ENCODE results near the gene MC4R. TPM values are rescaled to one million over a fixed set of nuclear protein-coding genes. Genes with fewer than 3 reads are reported as not detected.
A peak's percentile ranks its signal among the peaks of the same experiment; 100 is the strongest.

The MC4R gene
- total and polyA plus RNA-seq, 2 donors (not counting 1 experiment from before 2014, with no cell fraction given): not detected

GRCh38 chr18:60350941-60351340 lies 21.6 kb downstream of the MC4R start:
- no peaks in the 10 kb centered on the region for H3K79me2 ChIP-seq (ENCODE audit: control insufficient read depth, insufficient read depth, low read length)
- H3K27ac ChIP-seq (ENCODE audit: insufficient read depth, low read length): no peak overlapping the region
- no peak overlapping the region for H3K9ac ChIP-seq (ENCODE audit: insufficient read depth, low read length)
- H3K4me3 ChIP-seq (replicated peaks in 1 of 4; ENCODE audit: control extremely low read depth in 1 of 4, insufficient read depth in 1 of 4, low read depth in 3 of 4, low read length in 4 of 4): no peak overlapping the region
- no peaks in the 10 kb centered on the region for H3K9me3 ChIP-seq (ENCODE audit: control insufficient read depth, insufficient read depth, low read depth, low read length)
- H3K36me3 ChIP-seq (ENCODE audit: control insufficient read depth, insufficient read depth, low read length): no peaks in the 10 kb centered on the region
- no peaks in the 10 kb centered on the region for H3K4me1 ChIP-seq (ENCODE audit: control insufficient read depth, extremely low read depth, insufficient read depth, low read length)
- DNase-seq (ENCODE audit: low read depth in 2 of 2): no peak
- TF ChIP-seq CTCF (conservative IDR thresholded peaks at IDR 0.05 in 1 of 2, IDR thresholded peaks at IDR 0.05 in 1 of 2; ENCODE audit: low read depth in 1 of 2, low read length in 2 of 2) (no peak), EZH2 (IDR thresholded peaks at IDR 0.05; ENCODE audit: low read length, missing control alignments) (no peak)
- no peak overlapping the region for H3K4me2 ChIP-seq (ENCODE audit: extremely low read depth, insufficient read depth, low read length)
- H3K27me3 ChIP-seq (ENCODE audit: control insufficient read depth, insufficient read depth, low read length): no peaks in the 10 kb centered on the region
- no peak overlapping the region for H2AFZ ChIP-seq (ENCODE audit: low read length)
- H4K20me1 ChIP-seq (ENCODE audit: control insufficient read depth, extremely low read depth, insufficient read depth, low read length): no peaks in the 10 kb centered on the region

GRCh38 chr18:60350150-60350549 lies 22.4 kb downstream of the MC4R start:
- no peaks in the 10 kb centered on the region for H3K27me3 ChIP-seq (ENCODE audit: control insufficient read depth, insufficient read depth, low read length)
- H3K4me2 ChIP-seq (ENCODE audit: extremely low read depth, insufficient read depth, low read length): no peak overlapping the region
- H3K9me3 ChIP-seq (ENCODE audit: control insufficient read depth, insufficient read depth, low read depth, low read length): no peaks in the 10 kb centered on the region
- H3K4me3 ChIP-seq (replicated peaks in 1 of 4; ENCODE audit: control extremely low read depth in 1 of 4, insufficient read depth in 1 of 4, low read depth in 3 of 4, low read length in 4 of 4): no peak overlapping the region
- TF ChIP-seq CTCF (conservative IDR thresholded peaks at IDR 0.05 in 1 of 2, IDR thresholded peaks at IDR 0.05 in 1 of 2; ENCODE audit: low read depth in 1 of 2, low read length in 2 of 2) (no peak), EZH2 (IDR thresholded peaks at IDR 0.05; ENCODE audit: low read length, missing control alignments) (no peak)
- no peak for DNase-seq (ENCODE audit: low read depth in 2 of 2)
- no peaks in the 10 kb centered on the region for H3K79me2 ChIP-seq (ENCODE audit: control insufficient read depth, insufficient read depth, low read length)
- H3K4me1 ChIP-seq (ENCODE audit: control insufficient read depth, extremely low read depth, insufficient read depth, low read length): no peaks in the 10 kb centered on the region
- H2AFZ ChIP-seq (ENCODE audit: low read length): no peak overlapping the region
- no peaks in the 10 kb centered on the region for H4K20me1 ChIP-seq (ENCODE audit: control insufficient read depth, extremely low read depth, insufficient read depth, low read length)
- no peak overlapping the region for H3K9ac ChIP-seq (ENCODE audit: insufficient read depth, low read length)
- H3K36me3 ChIP-seq (ENCODE audit: control insufficient read depth, insufficient read depth, low read length): no peaks in the 10 kb centered on the region
- H3K27ac ChIP-seq (ENCODE audit: insufficient read depth, low read length): no peak overlapping the region

- no peak overlapping the region for H3K27ac ChIP-seq (ENCODE audit: insufficient read depth, low read length)
- no peaks in the 10 kb centered on the region for H3K9me3 ChIP-seq (ENCODE audit: control insufficient read depth, insufficient read depth, low read depth, low read length)
- no peak overlapping the region for H3K4me3 ChIP-seq (replicated peaks in 1 of 4; ENCODE audit: control extremely low read depth in 1 of 4, insufficient read depth in 1 of 4, low read depth in 3 of 4, low read length in 4 of 4)
- H3K4me2 ChIP-seq (ENCODE audit: extremely low read depth, insufficient read depth, low read length): no peak overlapping the region
- TF ChIP-seq CTCF (conservative IDR thresholded peaks at IDR 0.05 in 1 of 2, IDR thresholded peaks at IDR 0.05 in 1 of 2; ENCODE audit: low read depth in 1 of 2, low read length in 2 of 2) (no peak), EZH2 (IDR thresholded peaks at IDR 0.05; ENCODE audit: low read length, missing control alignments) (no peak)
- no peak overlapping the region for H2AFZ ChIP-seq (ENCODE audit: low read length)
- DNase-seq (ENCODE audit: low read depth in 2 of 2): peak in 1 of 2 donors; percentile 45
- H3K27me3 ChIP-seq (ENCODE audit: control insufficient read depth, insufficient read depth, low read length): no peaks in the 10 kb centered on the region
- no peaks in the 10 kb centered on the region for H4K20me1 ChIP-seq (ENCODE audit: control insufficient read depth, extremely low read depth, insufficient read depth, low read length)
- H3K4me1 ChIP-seq (ENCODE audit: control insufficient read depth, extremely low read depth, insufficient read depth, low read length): no peaks in the 10 kb centered on the region
- no peaks in the 10 kb centered on the region for H3K36me3 ChIP-seq (ENCODE audit: control insufficient read depth, insufficient read depth, low read length)
- no peaks in the 10 kb centered on the region for H3K79me2 ChIP-seq (ENCODE audit: control insufficient read depth, insufficient read depth, low read length)
- H3K9ac ChIP-seq (ENCODE audit: insufficient read depth, low read length): no peak overlapping the region
Observed at GRCh38 chr18:60347526-60348045, 25.0 kb downstream of the MC4R start.

Data from fibroblast of lung (primary cell).